NCI-H146 (cell line): Measurements from ENCODE around the gene APOC3.

ENCODE experiments used
- DNase-seq: peaks from one replicate; lab custom pipeline; 2025; lab: John Stamatoyannopoulos, UW

The APOC3 gene

DNA sequence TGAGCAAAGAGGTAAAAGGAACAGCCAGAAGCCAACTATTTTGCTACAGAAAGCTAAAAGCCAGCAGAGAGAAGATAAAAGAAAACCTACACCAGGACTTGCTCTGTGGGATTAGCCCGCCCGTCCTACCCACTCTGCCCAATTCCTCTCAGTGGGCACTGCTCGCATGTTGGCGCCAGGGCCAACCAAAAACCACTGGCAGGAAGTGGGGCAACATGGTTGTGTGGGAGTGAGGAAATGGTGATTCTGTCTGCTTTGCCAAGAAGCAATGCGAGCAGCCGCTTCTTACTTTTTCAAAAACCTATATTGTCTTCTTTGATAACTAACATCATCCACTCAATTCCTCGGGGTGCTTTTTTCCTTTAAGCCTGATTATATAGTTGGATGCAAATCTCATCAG is 21.9 kb downstream of the APOC3 start:
- DNase-seq, result no peak

DNA sequence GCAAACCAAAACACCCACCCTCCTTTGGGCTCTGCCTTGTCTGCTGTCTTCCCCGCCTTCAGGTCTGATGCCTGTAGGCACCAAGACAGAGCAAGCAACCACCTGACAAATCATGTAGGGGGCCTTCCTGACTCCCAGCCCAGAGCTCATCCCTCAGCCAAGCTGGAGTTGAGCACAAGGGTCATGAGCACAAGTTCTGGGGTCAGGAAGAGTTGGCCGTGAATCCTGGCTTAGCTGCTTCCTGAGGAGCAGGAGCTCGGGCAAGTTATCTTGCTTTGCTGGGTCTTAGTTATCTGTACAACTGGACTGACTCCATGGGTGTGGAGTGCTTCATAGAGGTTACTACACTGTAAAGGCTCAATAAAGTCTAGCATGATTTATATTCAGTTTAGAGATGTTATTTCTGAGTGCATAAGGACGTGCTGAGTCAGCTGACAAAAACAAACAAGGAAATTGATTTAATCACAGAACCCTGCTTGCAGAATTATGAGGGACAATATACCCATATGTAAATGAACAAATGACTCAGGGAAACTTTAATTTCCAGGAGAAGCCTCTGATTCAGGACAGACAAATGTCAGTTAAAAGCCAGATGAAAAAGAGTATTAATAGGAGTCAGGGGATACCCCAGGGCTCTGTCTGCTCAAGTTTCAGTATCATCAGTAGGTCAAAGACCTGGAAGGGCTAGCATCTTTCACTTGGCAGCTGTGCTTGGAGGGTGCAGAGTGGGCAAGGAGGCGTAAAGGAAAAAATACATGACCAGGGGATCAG is 22.7 kb downstream of the APOC3 start:
- DNase-seq, result no peak

DNA sequence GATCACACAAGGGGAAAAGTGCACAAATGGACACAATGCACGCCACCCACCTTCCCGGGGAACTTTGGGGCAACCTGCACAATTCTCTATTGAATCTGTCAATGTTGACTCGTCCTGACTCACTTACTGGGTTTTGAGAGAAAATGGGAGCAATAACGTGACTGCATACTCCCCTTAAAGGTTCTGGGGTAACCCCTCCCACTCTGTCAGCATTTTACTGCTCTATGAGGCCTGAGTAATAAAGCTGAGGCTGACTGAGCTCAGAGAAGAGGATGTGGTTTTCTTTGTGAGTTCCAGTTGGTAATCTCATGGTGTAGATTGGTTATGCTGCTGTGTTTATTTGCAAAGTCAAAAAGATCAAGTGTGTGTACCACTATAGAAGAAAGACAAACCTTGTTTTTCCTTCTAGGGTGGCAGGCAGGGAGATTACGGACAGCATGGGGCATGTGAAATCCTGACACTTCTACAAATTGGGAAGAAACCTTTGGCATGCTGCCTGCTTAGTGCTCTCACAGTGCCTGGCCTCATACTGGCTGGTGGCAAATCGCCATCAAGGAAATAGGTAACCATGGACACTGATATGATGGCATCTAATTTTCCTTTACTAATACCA is 23.9 kb downstream of the APOC3 start:
- DNase-seq, result no peak

DNA sequence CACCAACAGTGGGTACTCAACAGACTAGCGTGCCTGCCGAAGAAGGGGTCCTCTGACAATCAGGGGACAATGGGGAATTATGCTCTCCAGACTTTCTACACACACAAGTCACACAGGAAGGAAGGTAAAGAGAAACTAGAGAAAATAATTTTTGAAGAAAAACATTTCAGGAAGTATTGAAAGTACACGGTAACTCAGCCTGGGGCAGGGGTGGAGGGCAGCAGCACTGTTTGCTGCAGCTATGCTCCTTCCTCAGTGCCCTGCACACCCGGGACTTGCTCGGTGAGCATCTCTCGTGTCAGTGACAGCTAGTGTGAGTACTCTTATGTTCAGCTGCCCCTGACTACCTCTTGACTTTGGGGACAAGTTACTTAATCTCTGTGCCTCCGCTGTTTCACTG is 25.7 kb downstream of the APOC3 start:
- no peak for DNase-seq

DNA sequence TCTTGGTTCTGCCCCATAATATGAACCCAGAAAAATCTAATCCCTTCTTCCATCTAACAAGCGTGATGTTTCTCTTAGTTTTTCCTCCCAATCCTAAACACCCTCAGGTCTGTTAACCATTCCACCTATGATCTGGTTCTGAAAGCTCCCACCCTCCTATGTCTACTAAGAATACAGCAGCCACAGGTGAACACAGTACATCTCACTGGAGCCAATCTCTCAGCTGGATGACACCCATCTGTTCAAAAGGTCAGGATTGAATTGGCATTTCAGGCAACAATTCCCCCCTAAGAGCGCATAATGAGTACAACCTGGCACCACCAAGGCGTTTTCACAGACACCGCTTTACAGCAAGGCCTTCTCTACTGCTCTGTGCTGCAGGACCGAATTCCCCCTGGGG is 26.7 kb downstream of the APOC3 start:
- DNase-seq, result no peak

DNA sequence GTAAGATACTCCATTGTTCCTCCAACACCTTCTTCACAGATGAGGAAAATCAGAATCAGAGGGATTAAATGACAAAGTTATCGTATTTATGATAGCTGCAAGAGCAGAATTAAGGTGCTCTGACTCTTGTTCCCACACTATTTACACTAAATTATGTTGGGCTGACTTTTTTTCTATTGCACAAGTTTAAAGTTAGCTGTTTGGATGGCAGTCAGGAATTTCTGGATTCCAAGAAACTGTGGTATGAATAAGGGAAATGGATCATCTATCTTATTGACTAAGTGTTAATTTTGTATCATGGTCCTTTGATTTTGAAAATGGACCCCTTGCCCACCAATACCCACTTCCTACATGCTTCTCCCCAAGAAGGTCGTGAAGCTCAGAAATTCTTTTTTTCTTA is 27.6 kb downstream of the APOC3 start:
- no peak for DNase-seq

DNA sequence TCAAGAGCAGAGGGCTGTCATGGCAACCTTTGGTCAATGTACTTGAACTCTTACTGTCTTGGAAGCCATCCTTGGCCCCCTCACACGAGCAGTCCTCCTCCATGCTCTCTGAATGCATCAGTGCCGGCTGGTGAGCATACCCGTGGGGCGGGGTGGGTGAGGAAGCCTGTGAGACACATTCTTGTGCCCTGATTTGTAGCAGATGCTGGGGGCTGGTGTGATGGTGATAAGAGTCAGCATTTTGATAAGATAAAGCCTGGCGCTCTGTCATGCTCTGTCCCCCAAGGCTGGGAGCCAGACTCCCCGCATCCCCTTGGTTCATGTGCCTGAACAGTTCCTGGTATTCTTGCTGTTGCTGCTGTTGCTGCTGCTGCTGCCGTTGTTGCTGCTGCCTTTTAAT is 28.2 kb downstream of the APOC3 start:
- DNase-seq, result no peak

DNA sequence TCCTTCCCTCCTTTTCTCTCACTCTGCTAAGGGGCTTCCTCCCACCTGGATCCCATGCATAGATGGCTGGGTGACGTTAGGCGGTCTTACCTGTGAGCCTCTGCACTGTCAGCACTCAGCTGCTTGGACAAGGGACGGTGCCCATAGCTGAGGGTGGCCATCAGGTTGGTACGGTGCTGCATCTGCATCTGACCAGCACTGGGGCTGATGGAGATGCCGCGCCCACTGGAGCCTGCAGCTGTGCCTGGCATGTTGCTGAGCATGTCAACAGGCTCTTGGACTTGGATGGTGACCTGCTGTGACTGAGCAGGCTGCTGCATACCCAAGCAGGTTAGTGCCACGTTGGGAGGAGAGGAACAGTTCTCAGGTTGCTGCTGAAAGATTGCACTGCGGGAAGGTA is 29.5 kb downstream of the APOC3 start:
- DNase-seq, result no peak

DNA sequence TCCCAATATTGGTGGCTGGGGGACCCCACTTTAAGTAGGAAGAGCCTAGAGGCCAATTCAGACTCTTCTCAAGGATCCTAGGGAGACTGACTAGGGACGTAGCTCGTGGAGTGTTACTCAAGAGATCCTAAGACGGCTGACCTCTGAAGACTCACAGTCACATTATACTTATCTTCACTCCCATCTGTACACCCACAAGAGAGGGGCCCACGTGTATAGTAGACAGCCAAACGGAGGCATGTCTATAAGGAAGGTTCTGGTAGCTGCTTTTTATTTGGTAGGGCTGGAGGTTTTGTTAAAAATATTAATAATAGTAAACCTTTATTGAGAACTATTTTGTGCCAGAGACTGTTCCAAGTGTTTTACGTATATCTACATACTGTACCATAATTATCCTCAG is 30.6 kb downstream of the APOC3 start:
- no peak for DNase-seq

DNA sequence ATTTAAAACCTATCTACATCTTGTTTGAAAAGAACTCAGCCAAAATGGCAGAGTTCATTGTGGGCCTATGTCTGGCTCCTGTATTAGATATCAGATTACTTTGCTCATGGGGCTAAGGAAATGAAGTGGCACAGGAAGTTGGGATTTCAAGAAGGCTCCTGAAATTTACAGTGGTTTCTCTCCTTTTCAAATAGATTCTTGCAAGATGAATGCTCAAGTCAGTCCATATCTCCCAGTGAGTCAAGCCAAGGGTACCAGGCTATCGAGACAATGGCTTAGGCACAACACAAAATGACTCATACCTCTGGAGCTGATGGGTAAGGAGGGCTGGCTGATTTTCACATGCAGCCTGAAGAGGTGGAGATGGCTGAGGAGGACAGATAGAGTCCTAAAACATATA is 31.8 kb downstream of the APOC3 start:
- no peak for DNase-seq

DNA sequence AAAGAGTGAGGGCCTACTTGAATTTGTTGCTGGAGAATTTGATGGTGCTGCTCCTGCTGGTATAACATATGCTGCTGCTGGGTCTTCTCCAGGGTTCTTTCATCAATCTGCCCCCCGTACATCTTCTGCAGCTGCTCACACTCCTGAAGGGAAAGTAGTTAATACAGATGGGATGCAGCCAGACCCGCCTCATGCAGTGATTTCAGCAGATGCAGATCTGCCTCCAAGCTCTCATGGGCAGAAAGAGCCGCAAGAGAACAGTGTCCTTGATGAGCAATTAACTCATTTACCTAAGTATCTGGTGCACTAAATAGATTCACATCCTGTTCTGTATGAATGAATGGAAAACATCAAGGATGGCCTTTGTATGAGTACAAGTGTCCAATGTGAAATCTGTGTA is 32.5 kb downstream of the APOC3 start:
- no peak for DNase-seq

DNA sequence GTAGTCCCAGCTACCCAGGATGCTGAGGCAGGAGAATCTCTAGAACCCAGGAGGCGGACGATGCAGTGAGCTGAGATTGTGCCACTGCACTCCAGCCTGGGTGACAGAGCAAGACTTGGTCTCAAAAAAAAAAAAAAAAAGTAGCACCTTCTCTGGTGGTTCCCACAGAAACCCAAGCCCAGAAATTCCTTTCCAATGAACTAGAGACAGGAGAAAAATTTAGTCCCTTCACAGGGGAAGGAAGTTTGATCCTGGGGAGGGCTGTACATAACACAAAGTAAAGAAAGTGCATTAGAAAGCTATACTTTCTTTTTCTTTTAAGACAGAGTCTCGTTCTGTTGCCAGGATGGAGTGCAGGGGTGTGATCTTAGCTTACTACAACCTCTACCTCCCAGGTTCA is 33.2 kb downstream of the APOC3 start:
- DNase-seq, result no peak

DNA sequence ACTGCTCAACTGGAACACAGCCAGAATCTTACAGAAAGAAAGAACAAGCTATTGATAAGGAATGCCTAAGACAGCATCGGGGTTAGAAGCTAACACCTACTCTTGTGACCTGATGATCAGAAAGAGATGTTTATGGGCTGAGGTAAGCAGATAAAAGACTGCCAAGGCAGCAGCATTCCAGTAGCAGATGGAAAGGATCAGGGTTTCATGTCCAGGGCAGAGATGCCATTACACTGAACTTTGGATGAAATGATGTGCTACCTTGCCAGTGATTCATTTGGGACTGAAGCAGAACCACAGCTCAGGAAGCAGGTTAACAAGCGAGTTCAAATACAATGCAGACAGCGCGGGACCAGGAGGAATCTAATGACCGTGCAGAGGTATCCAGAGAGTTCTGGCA is 34.8 kb downstream of the APOC3 start:
- no peak for DNase-seq

DNA sequence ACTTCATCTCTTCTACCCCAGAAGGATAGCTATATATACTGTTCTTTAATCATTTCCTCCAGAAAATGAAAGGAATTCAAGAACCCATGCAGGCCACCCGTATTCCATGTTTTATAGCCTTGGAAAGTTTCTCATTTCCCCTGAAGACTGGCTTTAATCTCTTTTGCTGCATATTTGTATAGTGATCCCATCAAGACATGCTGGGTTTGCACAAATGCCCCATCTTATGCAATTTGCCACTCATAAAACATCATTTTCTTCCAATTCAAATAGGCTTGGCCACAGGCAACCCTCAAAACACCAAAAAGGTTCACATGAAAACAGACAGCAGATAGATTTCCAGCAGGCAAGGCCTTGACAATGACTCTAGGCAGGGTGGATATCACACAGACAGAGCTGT is 36.0 kb downstream of the APOC3 start:
- DNase-seq, result no peak

DNA sequence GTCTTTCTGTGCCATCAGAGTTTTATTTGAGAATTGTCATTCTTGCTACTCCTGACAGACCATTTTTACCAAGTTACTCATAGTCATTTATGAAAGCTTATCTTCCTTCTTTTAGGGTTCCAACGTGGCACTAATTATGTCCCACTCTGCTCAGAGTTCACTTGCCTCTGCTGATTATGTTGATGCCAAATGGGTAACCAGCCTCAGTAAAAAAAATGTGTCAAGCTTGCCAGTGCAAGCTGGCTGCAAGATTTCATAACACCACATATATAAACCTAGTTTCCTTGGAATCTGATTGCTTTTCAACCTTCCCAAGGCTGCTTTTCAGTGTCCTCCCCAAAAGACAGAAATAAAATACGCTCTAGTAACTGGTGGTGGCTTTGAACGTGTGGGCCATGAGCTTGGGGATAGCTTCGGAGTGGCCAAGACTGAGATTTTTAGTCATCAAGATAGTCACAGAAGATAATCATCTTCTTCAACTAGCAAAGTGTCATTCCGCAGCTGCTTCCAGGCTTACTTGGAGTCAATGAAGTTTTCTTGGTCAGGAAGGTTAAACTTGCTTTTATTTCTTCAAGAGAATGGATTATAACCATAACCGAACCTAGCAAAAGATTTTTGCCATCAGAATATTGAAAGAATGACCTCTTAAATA is 37.2 kb downstream of the APOC3 start:
- DNase-seq, result no peak

DNA sequence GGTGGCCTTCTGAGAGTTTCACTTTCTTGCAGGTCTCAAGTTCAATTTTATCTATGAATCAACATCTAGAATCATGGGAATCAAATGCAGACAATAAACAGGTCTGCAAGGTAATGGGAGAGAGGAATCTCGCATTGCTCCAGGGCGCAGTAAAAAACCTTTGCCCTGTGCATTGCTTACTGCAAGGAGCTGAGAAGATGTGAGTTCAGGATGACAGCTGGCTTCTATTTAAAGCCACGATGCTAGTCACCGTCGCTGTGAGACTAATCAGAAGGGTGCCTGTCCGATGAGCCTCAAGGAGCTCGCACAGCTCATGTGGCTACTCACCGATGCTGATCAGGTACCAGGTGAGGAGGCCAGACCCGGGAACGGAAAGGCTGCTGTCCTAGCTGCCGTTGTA is 37.9 kb downstream of the APOC3 start:
- DNase-seq, result no peak

DNA sequence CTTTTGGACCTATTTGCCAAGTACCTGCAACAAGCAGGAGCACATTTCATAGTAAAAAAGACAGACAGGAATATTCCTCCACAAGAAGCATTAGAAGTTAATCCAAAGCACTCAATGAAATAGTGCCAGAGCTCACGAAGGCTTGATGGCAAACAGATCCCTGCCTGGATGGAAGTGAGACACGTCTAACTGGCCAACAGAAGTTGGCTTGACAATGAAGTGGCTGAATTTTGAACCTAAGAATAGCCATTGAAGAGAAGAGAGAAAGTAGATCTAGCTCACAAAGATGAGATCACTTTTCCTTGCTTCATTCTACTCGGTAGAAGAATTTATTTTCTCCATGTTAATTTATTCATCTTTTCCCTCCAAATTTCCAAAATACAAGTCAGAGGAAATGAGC is 38.4 kb downstream of the APOC3 start:
- no peak for DNase-seq

DNA sequence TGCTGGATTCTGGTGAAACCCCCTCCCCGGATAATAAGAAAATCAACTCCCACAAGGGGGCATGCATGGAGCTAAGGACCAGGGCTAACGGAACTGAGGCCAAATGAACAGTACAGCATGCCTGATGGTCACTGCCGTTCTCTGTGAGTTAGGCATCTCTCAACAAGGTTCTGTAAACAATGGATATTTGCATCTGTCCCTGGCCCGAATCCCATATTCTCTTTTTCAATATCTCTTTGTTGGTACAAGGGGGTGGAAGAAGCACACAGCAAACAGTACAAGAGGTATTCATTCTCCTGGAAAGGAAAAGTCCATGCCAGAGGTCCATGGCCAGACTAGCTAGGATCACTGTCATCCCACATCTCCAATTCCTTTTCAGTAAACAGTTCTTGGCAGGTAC is 39.9 kb downstream of the APOC3 start:
- DNase-seq, result no peak

DNA sequence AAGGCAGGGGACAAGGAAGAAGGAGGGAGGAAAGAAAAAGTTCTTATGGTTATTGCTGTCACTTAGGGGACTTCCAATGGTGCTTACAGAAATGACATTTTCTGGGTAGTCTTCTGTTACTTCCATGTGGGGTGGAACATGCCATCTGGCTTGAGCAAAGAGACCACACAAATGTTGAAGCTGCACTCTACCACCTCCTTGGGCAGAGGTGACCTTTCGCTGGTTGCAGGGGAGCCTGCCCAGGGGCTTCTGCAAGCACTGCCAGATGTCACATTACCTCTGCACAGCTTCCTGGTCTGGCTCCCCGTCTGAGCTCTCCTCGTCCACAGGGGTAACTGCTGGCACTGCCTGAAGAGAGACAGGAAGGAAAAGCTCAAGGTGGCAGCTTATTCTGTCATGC is 40.3 kb downstream of the APOC3 start:
- DNase-seq, result no peak

DNA sequence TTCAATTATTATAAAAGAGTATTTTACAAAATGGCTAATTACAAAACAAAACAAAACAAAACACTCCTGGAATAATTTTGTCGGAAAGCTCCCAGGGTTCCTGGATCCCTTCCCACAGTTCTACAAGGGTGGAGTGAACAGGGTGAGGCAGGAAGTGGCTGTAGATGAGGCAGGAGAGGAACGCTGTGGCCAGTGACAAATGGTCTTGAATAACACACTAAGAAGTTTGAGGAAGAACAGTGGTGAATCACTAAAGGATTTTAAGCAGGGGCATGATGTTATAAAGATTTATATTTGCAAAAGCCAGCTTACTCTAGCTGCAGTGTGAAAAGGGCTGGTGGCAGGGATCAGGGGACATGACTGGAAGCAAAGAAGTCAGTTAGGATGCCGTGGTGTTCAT is 41.5 kb downstream of the APOC3 start:
- DNase-seq, result no peak

DNA sequence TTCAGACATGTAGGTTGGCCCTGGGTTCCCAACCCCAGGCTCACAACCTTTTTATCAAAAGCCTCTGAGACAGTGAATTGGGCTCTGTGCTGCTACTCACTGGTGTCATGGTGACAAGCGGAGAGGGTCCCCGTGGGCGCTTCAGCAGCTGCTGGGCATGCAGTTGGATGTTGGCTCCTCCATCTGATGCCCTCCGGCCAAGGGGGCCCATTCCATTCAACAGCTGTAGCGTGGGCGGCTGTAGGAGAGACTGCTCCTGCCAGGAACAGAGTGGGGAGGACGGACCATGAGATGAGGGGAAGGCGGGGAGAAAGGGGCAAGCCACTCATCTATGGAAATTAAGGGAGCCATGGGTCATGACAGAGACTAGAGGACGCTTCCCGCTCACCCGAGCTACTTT is 43.7 kb downstream of the APOC3 start:
- no peak for DNase-seq

DNA sequence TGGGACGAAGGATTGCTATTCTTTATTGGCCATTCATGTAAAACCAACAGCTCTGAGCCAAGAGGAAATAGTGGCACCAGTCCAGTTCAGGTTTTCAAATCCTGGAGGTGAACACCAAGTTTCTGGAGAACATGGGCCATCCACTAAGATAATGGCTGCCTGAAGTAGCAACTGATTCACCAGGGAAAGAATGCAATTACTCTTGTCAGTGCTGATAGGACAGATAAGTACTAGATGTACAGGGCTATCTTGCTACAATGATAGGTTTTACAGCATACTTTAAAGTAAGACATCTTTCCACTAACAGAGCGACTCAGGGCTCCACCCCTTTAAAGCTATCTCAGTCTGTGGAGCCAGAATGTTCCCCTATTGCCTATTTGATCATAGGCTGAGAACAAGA is 44.5 kb downstream of the APOC3 start:
- no peak for DNase-seq

DNA sequence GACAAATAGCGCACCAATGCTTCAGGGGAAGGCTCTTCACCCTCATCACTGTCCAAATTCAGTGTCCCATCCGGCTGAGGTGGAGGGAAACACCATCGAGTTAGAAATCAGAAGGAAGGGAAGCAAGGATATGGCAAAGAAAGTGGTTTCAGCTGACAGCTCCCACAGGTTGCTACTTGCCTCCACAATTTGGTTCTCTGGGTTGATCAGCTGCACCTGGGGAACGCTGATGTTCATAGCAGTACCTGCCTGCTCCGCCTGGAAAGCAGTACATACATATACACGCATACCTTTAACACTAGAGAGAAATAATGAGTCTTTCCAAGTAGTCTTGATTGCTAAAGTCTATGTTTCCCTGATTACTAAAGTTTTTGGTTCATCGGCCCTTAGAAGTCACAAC is 45.5 kb downstream of the APOC3 start:
- DNase-seq, result no peak

DNA sequence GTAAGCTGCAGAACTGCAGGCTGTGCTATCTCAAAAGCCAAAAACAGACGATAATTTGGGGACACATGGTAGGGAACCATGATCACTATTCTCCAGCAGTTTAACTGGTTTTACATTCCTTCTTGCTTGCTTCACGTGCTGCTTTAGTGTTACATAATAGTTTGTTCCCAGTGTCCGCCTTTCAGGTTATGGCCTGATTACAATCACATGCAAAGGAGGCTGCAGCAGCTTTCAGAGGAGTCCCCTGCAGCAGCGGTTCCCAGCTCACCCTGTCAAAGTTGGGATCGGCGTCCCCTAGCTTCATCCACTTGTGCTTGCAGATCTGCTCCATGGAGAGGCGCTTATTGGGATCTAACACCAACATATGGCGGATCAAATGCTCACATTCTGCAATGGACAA is 46.9 kb downstream of the APOC3 start:
- no peak for DNase-seq
